Loucy (cell line): ENCODE results near the gene LOXHD1.

ENCODE experiments used
- CTCF ChIP-seq: fragments of 200-600 bp; sonication (generic); conservative IDR thresholded peaks from 2 replicates; pipeline ENCODE4 v1.5.1; 2014; ENCODE audit warnings: mild to moderate bottlenecking, antibody characterized with exemption, low read length
- EZH2phosphoT487 ChIP-seq: fragments of 200-600 bp; IDR thresholded peaks from 2 replicates; pipeline ENCODE4 v1.6.1; 2018; ENCODE audit warnings: antibody characterized with exemption, mild to moderate bottlenecking, moderate library complexity, borderline replicate concordance

DNA sequence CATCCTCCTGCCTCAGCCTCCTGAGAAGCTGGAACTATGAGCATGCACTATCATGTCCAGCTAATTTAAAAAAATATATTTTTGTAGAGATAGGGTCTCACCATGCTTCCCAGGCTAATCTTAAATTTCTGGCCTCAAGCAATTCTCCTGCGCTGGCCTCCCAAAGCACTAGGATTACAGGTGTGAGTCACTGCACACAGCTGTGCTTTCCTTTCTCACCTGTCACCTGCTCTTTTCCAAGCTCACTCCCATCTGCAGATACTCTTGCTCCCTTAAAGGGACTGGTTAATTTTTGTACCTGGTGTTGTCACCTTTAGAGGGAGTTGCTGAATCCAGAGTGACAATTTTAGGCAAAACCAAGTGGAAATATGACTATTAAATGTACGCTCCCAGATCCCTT lies 178.2 kb downstream of the LOXHD1 start:
- no peak for TF ChIP-seq EZH2phosphoT487
- no peak for TF ChIP-seq CTCF
